Ramos (cell line): ENCODE data around the gene MITF.
"Not testable (repeated sequence)": the region's sequence is repeated elsewhere in the genome, so short reads cannot be mapped to it uniquely, and the experiment has no call there.

Experiments
- in situ Hi-C: fragments of 300-500 bp; cut with MboI; formaldehyde crosslinking; loops from one replicate; pipeline ENCODE4 v1.14.3; 2022; ENCODE audit warnings: low sequenced_read_pairs; ENCODE audit not compliant: unreplicated experiment

Gene MITF

DNA sequence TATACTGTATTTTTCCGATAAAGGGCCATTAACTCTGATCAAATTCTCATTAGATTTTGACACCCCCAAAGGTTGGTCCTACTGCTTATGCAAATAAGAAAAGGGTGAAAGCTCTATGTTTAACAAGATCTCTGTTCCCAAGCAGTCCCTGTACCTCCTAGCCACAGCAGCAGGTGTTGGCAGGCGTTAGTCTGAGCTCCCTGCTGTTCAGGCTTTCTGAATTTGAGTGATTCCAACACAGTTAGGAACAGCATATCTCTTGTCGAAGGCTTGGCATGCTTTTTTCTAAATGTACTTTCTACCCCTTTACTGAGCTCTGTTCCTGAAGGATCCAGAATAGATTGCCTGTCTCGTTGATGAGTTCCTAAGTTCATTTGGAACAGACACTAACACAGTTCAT is 42.3 kb downstream of the MITF start:
- in situ Hi-C loops = no loop called here

- in situ Hi-C loops = no loop called here
Observed at GRCh38 chr3:69784954-69785514, 45.8 kb downstream of the MITF start.

- in situ Hi-C loops = no loop called here
Observed at GRCh38 chr3:69785769-69786320, 46.6 kb downstream of the MITF start.

DNA sequence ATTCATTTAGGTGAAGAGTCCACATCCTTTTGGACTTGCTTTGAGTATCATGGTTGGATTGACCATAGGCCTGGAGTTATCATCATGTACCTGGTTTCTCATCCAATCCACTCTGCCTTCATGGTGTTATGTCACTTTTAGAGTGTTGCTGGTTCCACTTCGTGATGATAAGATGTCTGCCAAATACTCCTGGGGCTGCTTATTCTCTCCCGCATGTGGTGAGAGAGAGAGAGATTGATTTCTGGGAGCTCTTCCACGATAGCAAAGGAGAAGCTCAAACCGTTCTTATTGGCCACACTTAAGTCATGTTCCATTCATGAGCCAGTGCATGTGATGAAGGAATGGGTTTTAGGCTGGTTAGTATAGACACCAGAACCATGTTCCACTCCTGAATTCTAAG is 47.6 kb downstream of the MITF start:
- in situ Hi-C loops = no loop called here

GRCh38 chr3:69787436-69788168 is 48.3 kb downstream of the MITF start:
- in situ Hi-C loops = no loop called here

DNA sequence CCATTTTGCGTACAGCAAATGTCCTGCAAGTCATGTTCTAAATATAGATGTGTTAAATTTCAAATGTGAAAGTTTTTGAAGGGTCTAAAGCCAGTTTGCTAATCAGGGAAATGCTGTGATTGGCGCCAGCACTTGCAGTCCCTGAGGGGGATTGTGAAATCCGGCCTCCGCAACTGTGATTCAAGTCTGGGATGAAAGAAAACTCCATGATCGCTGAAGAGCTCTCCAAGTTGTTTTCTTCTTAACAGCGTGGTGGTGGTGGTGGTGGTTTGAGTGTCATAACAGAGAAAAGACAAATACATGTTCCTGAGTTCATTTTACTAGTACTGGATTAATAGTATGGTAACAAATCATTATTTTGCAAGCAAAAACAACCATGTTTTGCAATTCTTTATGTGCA is 51.8 kb downstream of the MITF start:
- in situ Hi-C loops = no loop called here

DNA sequence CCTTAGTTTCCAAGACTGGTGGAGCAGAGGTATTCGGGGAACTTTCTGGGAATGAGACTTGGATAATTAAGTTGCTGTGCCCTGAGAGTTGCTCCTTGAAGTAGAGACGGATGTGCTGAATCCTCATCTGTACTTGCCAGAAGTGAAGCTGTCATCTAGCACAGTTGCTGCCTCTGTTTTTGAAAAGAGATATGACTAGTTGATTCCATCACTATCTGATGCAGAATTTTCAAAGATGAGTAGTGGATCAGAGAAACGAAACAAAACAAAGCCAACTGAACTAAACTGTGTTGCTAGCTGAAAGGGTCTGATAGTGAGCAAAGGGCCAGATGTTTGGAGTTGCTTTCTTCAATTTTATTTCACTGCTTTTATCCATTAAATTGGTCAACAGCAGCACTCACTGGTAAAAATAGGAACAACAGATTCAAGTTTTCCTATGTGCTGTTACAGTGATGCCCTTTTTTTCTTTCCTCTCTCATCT is 52.7 kb downstream of the MITF start:
- in situ Hi-C loops = no loop called here

DNA sequence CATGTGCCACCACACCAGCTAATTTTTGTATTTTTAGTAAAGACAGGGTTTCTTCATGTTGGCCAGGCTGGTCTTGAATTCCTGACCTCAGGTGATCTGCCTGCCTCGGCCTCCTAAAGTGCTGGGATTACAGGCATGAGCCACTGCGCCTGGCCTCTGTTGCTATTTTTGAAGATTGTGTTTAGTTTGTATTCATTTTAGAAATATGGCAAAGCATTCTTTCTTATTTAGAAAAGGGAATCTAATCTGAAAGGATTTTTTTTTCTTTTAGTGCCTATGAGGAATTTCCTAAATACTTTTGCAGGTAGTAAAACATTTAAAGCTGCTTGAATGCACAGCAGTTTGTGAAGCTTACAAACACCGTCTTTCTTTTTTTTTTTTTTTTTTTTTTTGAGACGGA is 56.9 kb downstream of the MITF start:
- in situ Hi-C loops = not testable (repeated sequence)

- in situ Hi-C loops = no loop called here
Observed at GRCh38 chr3:69803681-69804270, 64.5 kb downstream of the MITF start.

- in situ Hi-C loops = no loop called here
Observed at GRCh38 chr3:69805491-69805890, 66.2 kb downstream of the MITF start.

- in situ Hi-C loops = no loop called here
Observed at GRCh38 chr3:69806735-69807438, 67.6 kb downstream of the MITF start.

DNA sequence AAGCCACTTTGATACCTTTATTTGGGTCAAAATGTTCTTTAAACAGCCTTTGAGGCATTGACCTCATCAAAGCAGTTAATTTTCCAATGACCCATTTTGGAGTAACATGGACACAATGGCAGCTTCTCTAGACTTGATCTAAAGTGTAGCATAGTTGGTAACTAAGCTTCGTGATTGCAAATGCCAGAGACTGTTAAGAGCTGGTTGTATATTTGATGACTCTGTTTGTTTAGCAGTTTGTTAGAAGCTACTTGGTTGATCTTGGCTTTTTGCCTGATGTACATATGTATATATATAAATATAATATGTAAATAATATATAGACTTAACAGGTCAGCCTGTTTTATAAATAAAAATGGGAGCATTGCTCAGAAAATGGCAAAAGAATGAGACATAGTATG is 68.4 kb downstream of the MITF start:
- in situ Hi-C loops = no loop called here

DNA sequence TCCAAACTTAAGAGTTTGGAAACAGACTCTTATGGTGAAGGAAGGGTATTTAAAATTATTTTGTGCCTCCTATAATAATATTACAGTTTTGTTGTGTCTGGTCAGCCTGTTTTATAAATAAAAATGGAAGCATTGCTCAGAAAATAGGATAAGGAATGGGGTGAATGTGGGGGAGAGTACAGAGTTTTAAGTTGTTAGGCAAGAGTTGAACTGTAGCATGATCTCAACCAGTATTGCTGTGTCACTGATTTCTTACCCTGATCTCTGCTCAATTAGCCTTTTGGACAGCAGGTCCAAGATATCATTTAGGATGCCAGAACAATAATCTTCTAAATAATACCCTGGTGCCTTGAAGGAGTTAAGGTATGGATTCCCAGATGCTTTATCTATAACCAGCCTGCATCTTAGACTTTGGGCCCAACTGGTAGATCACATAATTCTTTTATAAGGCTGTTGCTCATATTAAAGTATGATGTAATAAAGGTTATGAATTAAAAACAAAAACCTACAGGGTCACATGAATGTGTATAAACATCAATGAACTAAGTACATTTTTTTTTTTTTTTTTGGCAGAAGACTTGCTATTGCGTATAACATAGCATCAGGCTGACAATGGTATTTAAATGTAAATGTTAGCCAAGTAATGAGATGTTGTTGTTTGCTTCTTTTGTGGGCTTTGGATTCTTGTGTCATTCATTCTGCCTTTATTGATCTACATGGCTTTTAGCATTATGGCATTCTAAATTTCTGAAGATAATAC is 70.0 kb downstream of the MITF start:
- in situ Hi-C loops = no loop called here

- in situ Hi-C loops = no loop called here
Observed at GRCh38 chr3:69811452-69812401, 72.5 kb downstream of the MITF start.

DNA sequence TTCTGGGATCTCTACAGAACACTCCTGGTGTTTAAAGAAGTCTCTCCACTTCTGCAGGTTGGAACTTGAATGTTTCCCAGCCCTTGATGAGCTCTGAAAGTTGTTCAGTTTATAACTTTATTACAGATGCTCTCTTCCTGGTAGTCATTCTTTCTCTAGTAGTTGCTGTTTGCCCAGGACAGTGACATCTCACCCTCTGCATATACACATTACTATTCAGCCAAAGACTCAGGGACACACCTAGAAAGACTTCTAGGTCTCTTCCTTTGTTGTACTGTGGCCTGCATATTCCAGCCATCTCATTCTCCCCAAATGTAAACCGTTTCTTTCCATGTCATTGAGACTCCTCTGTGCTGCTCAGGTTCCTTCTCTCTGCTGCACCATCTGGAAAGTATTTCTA is 76.7 kb downstream of the MITF start:
- in situ Hi-C loops = no loop called here

DNA sequence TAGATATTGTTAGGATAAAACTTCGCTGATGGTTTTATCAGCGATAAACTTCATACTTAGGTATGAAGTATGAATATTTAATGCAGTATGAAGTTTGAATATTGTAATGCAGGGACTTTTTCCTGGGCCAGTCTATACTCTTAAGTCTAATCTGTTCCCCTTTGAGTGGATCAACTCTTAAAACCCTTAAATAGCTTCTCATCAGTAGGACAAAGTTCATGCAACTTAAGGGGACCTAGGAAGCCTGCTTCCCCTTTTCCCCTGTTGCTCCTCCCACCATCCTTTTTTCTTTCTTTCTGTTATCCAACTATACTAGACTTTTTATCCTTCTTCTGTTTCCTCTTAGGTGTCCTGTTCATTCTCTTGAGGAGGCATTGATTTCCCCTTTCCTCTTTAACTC is 78.7 kb downstream of the MITF start:
- in situ Hi-C loops = no loop called here

- in situ Hi-C loops = no loop called here
Observed at GRCh38 chr3:69819282-69819681, 80.0 kb downstream of the MITF start.

- in situ Hi-C loops = no loop called here
Observed at GRCh38 chr3:69821133-69821532, 81.9 kb downstream of the MITF start.

- in situ Hi-C loops = no loop called here
Observed at GRCh38 chr3:69823743-69824142, 84.5 kb downstream of the MITF start.
